ENCODE data around the gene PCNX1. TPM values are rescaled to one million over a fixed set of nuclear protein-coding genes. Genes with fewer than 3 reads are reported as not detected.

PCNX1 gene
- total and polyA plus RNA-seq, 4 donors = 5.2 to 103 (median 37.9) TPM

DNA sequence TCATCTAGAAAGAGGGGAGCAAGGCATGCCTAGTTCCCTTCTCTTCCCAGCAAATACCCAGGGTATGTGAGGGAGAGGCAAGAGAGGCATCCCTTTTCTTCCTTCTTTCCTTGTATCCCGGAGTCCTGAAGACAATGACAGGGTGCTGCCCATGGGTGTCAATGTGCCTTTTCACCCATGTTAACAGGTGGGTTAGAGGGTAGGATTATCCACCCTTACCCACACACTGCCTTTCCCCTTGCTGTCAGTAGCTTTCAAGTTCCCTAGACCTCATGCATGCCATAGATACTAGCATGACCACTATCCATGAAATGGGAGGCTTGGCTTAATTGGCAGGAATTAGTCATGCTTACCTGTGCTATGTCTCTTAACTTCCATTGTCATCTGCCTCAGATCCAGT lies 36.3 kb upstream of the PCNX1 start:
- no peaks in the 10 kb centered on the region for H3K27me3 ChIP-seq (ENCODE audit: control insufficient read depth in 3 of 3, insufficient read depth in 3 of 3, low read length in 2 of 3)
- DNase-seq = no peak
- no peak overlapping the region for H3K4me3 ChIP-seq
- H3K9ac ChIP-seq (ENCODE audit: insufficient read depth in 1 of 2, low read length in 2 of 2) = no peak overlapping the region
- TF ChIP-seq, protein P1, sequence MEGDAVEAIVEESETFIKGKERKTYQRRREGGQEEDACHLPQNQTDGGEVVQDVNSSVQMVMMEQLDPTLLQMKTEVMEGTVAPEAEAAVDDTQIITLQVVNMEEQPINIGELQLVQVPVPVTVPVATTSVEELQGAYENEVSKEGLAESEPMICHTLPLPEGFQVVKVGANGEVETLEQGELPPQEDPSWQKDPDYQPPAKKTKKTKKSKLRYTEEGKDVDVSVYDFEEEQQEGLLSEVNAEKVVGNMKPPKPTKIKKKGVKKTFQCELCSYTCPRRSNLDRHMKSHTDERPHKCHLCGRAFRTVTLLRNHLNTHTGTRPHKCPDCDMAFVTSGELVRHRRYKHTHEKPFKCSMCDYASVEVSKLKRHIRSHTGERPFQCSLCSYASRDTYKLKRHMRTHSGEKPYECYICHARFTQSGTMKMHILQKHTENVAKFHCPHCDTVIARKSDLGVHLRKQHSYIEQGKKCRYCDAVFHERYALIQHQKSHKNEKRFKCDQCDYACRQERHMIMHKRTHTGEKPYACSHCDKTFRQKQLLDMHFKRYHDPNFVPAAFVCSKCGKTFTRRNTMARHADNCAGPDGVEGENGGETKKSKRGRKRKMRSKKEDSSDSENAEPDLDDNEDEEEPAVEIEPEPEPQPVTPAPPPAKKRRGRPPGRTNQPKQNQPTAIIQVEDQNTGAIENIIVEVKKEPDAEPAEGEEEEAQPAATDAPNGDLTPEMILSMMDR (IDR thresholded peaks at IDR 0.05; ENCODE audit: control extremely low read depth, extremely low read depth) = no peak
- WGBS, 2 donors = 90 to 91% methylated on average over 1 of the region's 1 CpG
- no peaks in the 10 kb centered on the region for H3K36me3 ChIP-seq (ENCODE audit: control insufficient read depth in 4 of 4, insufficient read depth in 4 of 4, low read length in 4 of 4)
- H3K27ac ChIP-seq (ENCODE audit: low read depth in 1 of 2, low read length in 1 of 2) = no peak overlapping the region
- H3K4me1 ChIP-seq (ENCODE audit: control insufficient read depth in 5 of 5, insufficient read depth in 5 of 5, low read length in 5 of 5) = no peaks in the 10 kb centered on the region
- ATAC-seq (ENCODE audit: insufficient read depth, low FRiP score) = no peak
- H3K9me3 ChIP-seq (ENCODE audit: control insufficient read depth in 4 of 4, insufficient read depth in 3 of 4, low read length in 3 of 4) = peaks cover 0 to 12% (median 9%) of the 10 kb centered on the region in 4 donors

- no peaks in the 10 kb centered on the region for H3K36me3 ChIP-seq (ENCODE audit: control insufficient read depth in 4 of 4, insufficient read depth in 4 of 4, low read length in 4 of 4)
- no peak overlapping the region for H3K9ac ChIP-seq (ENCODE audit: insufficient read depth in 1 of 2, low read length in 2 of 2)
- H3K4me1 ChIP-seq (ENCODE audit: control insufficient read depth in 5 of 5, insufficient read depth in 5 of 5, low read length in 5 of 5) = no peaks in the 10 kb centered on the region
- H3K9me3 ChIP-seq (ENCODE audit: control insufficient read depth in 4 of 4, insufficient read depth in 3 of 4, low read length in 3 of 4) = peaks cover 0 to 12% (median 9%) of the 10 kb centered on the region in 4 donors
- H3K4me3 ChIP-seq = no peak overlapping the region
- TF ChIP-seq, protein P1 (IDR thresholded peaks at IDR 0.05; ENCODE audit: control extremely low read depth, extremely low read depth) = no peak
- no peaks in the 10 kb centered on the region for H3K27me3 ChIP-seq (ENCODE audit: control insufficient read depth in 3 of 3, insufficient read depth in 3 of 3, low read length in 2 of 3)
- H3K27ac ChIP-seq (ENCODE audit: low read depth in 1 of 2, low read length in 1 of 2) = no peak overlapping the region
- ATAC-seq (ENCODE audit: insufficient read depth, low FRiP score) = no peak
- 83 to 91% methylated on average over 10 of the region's 10 CpGs for WGBS, 2 donors
- DNase-seq = no peak
Measured at GRCh38 chr14:70871863-70872677, 35.2 kb upstream of the PCNX1 start.

- TF ChIP-seq, protein P1 (IDR thresholded peaks at IDR 0.05; ENCODE audit: control extremely low read depth, extremely low read depth) = no peak
- H3K4me1 ChIP-seq (ENCODE audit: control insufficient read depth in 5 of 5, insufficient read depth in 5 of 5, low read length in 5 of 5) = no peaks in the 10 kb centered on the region
- H3K9ac ChIP-seq (ENCODE audit: insufficient read depth in 1 of 2, low read length in 2 of 2) = no peak overlapping the region
- H3K27ac ChIP-seq (ENCODE audit: low read depth in 1 of 2, low read length in 1 of 2) = no peak overlapping the region
- DNase-seq (no peak), ATAC-seq (ENCODE audit: insufficient read depth, low FRiP score) (no peak)
- 83 to 94% methylated on average over 1 of the region's 1 CpG for WGBS, 2 donors
- H3K4me3 ChIP-seq = no peak overlapping the region
- H3K36me3 ChIP-seq (ENCODE audit: control insufficient read depth in 4 of 4, insufficient read depth in 4 of 4, low read length in 4 of 4) = no peaks in the 10 kb centered on the region
- H3K9me3 ChIP-seq (ENCODE audit: control insufficient read depth in 4 of 4, insufficient read depth in 3 of 4, low read length in 3 of 4) = peaks cover 0 to 12% (median 9%) of the 10 kb centered on the region in 4 donors
- no peaks in the 10 kb centered on the region for H3K27me3 ChIP-seq (ENCODE audit: control insufficient read depth in 3 of 3, insufficient read depth in 3 of 3, low read length in 2 of 3)
Measured at GRCh38 chr14:70872678-70873020, 34.6 kb upstream of the PCNX1 start.
